Mesothelial cell of epicardium (in vitro differentiated cells): ENCODE measurements around the gene PRTG. TPM values are rescaled to one million over a fixed set of nuclear protein-coding genes. Genes with fewer than 3 reads are reported as not detected.

ENCODE experiments used
- DNase-seq, 2 experiments: peaks; one replicate each; pipeline ENCODE4 v3.0.0; 2021; ENCODE audit warnings: low spot score in 2 of 2; ENCODE audit not compliant: unreplicated experiment in 2 of 2
- H3K27ac Mint-ChIP-seq: 2 replicates; pipeline ENCODE4 v1.8.0; 2021; ENCODE audit warnings: mixed read lengths
- H3K27me3 Mint-ChIP-seq: 2 replicates; pipeline ENCODE4 v1.8.0; 2021; ENCODE audit warnings: low read depth, mixed read lengths
- H3K36me3 Mint-ChIP-seq: 2 replicates; pipeline ENCODE4 v1.8.0; 2021; ENCODE audit warnings: mixed read lengths
- H3K4me1 Mint-ChIP-seq: 2 replicates; pipeline ENCODE4 v1.8.0; 2021; ENCODE audit warnings: mixed read lengths
- H3K4me3 Mint-ChIP-seq: 2 replicates; pipeline ENCODE4 v1.8.0; 2021; ENCODE audit warnings: mild to moderate bottlenecking, moderate library complexity, mixed read lengths
- H3K9me3 Mint-ChIP-seq: 2 replicates; pipeline ENCODE4 v1.8.0; 2021; ENCODE audit warnings: mixed read lengths
- CTCF ChIP-seq: fragments of 200-600 bp; sonication (generic); IDR thresholded peaks from one replicate; pipeline ENCODE4 v1.5.0; 2021; ENCODE audit warnings: antibody characterized with exemption; ENCODE audit not compliant: unreplicated experiment
- total RNA-seq: library from RNA; stranded (reverse); gene quantifications from 3 replicates; pipeline ENCODE4 v1.2.1, GENCODE V29; 2021

PRTG gene
- total RNA-seq, 1 donor from 2014 or later, result 16.9 TPM

GRCh38 chr15:55676507-55676906 is 66.4 kb downstream of the PRTG start:
- Mint-ChIP-seq H3K4me1 (peaks cover 25% of the 10 kb centered on the region), H3K4me3 (no peak overlapping the region), H3K27ac (peak overlapping the region; percentile 18), H3K9me3 (no peaks in the 10 kb centered on the region), H3K36me3 (no peaks in the 10 kb centered on the region), H3K27me3 (no peaks in the 10 kb centered on the region)
- DNase-seq, result no peak
- TF ChIP-seq CTCF, result no peak

GRCh38 chr15:55673287-55673686 is 69.7 kb downstream of the PRTG start:
- Mint-ChIP-seq H3K27me3 (no peaks in the 10 kb centered on the region), H3K36me3 (no peaks in the 10 kb centered on the region), H3K27ac (no peak overlapping the region), H3K9me3 (no peaks in the 10 kb centered on the region), H3K4me3 (no peak overlapping the region), H3K4me1 (peaks cover 30% of the 10 kb centered on the region)
- TF ChIP-seq CTCF, result no peak
- no peak for DNase-seq

GRCh38 chr15:55669270-55669669 is 73.7 kb downstream of the PRTG start:
- peaks cover 10% of the 10 kb centered on the region for H3K4me1 Mint-ChIP-seq
- H3K36me3 Mint-ChIP-seq, result peaks cover 1% of the 10 kb centered on the region
- H3K9me3 Mint-ChIP-seq, result no peaks in the 10 kb centered on the region
- no peak overlapping the region for H3K27ac Mint-ChIP-seq
- no peaks in the 10 kb centered on the region for H3K27me3 Mint-ChIP-seq
- no peak for DNase-seq
- TF ChIP-seq CTCF, result no peak
- H3K4me3 Mint-ChIP-seq, result no peak overlapping the region

- Mint-ChIP-seq H3K27me3 (no peaks in the 10 kb centered on the region), H3K36me3 (peaks cover 7% of the 10 kb centered on the region), H3K4me1 (peaks cover 30% of the 10 kb centered on the region), H3K4me3 (no peak overlapping the region), H3K9me3 (no peaks in the 10 kb centered on the region), H3K27ac (no peak overlapping the region)
- no peak for DNase-seq
- TF ChIP-seq CTCF, result no peak
Measured at GRCh38 chr15:55665605-55666227, 77.2 kb downstream of the PRTG start.

GRCh38 chr15:55661428-55661827 is 81.5 kb downstream of the PRTG start:
- Mint-ChIP-seq H3K36me3 (peaks cover 7% of the 10 kb centered on the region), H3K27me3 (no peaks in the 10 kb centered on the region), H3K9me3 (no peaks in the 10 kb centered on the region), H3K4me1 (peaks cover 36% of the 10 kb centered on the region), H3K4me3 (no peak overlapping the region), H3K27ac (peak overlapping the region; percentile 82)
- TF ChIP-seq CTCF, result no peak
- no peak for DNase-seq

GRCh38 chr15:55660153-55660552 is 82.8 kb downstream of the PRTG start:
- H3K36me3 Mint-ChIP-seq, result peaks cover 6% of the 10 kb centered on the region
- no peaks in the 10 kb centered on the region for H3K27me3 Mint-ChIP-seq
- peaks cover 38% of the 10 kb centered on the region for H3K4me1 Mint-ChIP-seq
- peak overlapping the region; percentile 75 for H3K27ac Mint-ChIP-seq
- no peaks in the 10 kb centered on the region for H3K9me3 Mint-ChIP-seq
- no peak for TF ChIP-seq CTCF
- DNase-seq, result no peak
- H3K4me3 Mint-ChIP-seq, result no peak overlapping the region
